Mesenchymal stem cell (in vitro differentiated cells and primary cell): Measurements from ENCODE around the gene ASB10.

ENCODE experiments used
- DNase-seq: peaks from one replicate; pipeline ENCODE4 v3.0.0-alpha.2; 2013
- H2AFZ ChIP-seq: one replicate; pipeline ENCODE4 v1.6.1; 2013; ENCODE audit warnings: low read depth, mild to moderate bottlenecking, control low read depth, inconsistent platforms, low read length, moderate library complexity
- H2AK5ac ChIP-seq: 2 replicates; pipeline ENCODE4 v1.6.1; 2013; ENCODE audit warnings: low read length, moderate library complexity, mild to moderate bottlenecking, inconsistent platforms; ENCODE audit not compliant: severe bottlenecking
- H2BK120ac ChIP-seq: one replicate; pipeline ENCODE4 v1.6.1; 2013; ENCODE audit warnings: low read depth, mild to moderate bottlenecking, inconsistent platforms, low read length, moderate library complexity
- H2BK12ac ChIP-seq, 2 experiments: one replicate each; pipeline ENCODE4 v1.6.1; 2013; ENCODE audit warnings: inconsistent platforms in 2 of 2, low read length in 2 of 2, mild to moderate bottlenecking in 2 of 2, moderate library complexity in 2 of 2, control low read depth in 1 of 2
- H2BK15ac ChIP-seq: one replicate; pipeline ENCODE4 v1.6.1; 2013; ENCODE audit warnings: mild to moderate bottlenecking, low read depth, inconsistent platforms; ENCODE audit not compliant: poor library complexity, severe bottlenecking
- H2BK5ac ChIP-seq: 2 replicates; pipeline ENCODE4 v1.6.1; 2013; ENCODE audit warnings: low read depth, mild to moderate bottlenecking, low read length, control low read depth, inconsistent platforms; ENCODE audit not compliant: poor library complexity, severe bottlenecking
- H3K14ac ChIP-seq, 2 experiments: one replicate each; pipeline ENCODE4 v1.6.1; 2013; ENCODE audit warnings: inconsistent platforms in 2 of 2, low read length in 2 of 2, control low read depth in 1 of 2, mild to moderate bottlenecking in 1 of 2, moderate library complexity in 1 of 2
- H3K18ac ChIP-seq, 2 experiments: one replicate each; pipeline ENCODE4 v1.6.1; 2013; ENCODE audit warnings: inconsistent platforms in 2 of 2, low read length in 2 of 2, control low read depth in 1 of 2, low read depth in 1 of 2, mild to moderate bottlenecking in 1 of 2
- H3K23ac ChIP-seq, 2 experiments: one replicate each; pipeline ENCODE4 v1.6.1; 2013; ENCODE audit warnings: inconsistent platforms in 2 of 2, low read length in 2 of 2, mild to moderate bottlenecking in 2 of 2, moderate library complexity in 2 of 2, control low read depth in 1 of 2
- H3K27ac ChIP-seq: 2 replicates; pipeline ENCODE4 v1.5.1; 2013; ENCODE audit warnings: mild to moderate bottlenecking, moderate library complexity, low read length, control low read depth, inconsistent platforms; ENCODE audit not compliant: poor library complexity, severe bottlenecking
- H3K27me3 ChIP-seq, 2 experiments: 2 replicates each; pipeline versions ENCODE4 v1.6.1 to v1.7.0; 2013; ENCODE audit warnings: low read length in 2 of 2, mild to moderate bottlenecking in 2 of 2, moderate library complexity in 2 of 2, control low read depth in 1 of 2, inconsistent platforms in 1 of 2; ENCODE audit not compliant: control insufficient read depth in 1 of 2, insufficient read depth in 1 of 2
- H3K36me3 ChIP-seq, 2 experiments: 2 replicates each; pipeline versions ENCODE4 v1.6.1 to v1.7.0; 2013; ENCODE audit warnings: low read length in 2 of 2, control low read depth in 1 of 2, inconsistent platforms in 1 of 2, low read depth in 1 of 2, mild to moderate bottlenecking in 1 of 2; ENCODE audit not compliant: insufficient read depth in 2 of 2, control insufficient read depth in 1 of 2
- H3K4ac ChIP-seq, 2 experiments: one replicate each; pipeline ENCODE4 v1.6.1; 2013; ENCODE audit warnings: inconsistent platforms in 2 of 2, low read length in 2 of 2, mild to moderate bottlenecking in 2 of 2, moderate library complexity in 2 of 2, control low read depth in 1 of 2, low read depth in 1 of 2
- H3K4me1 ChIP-seq: 2 replicates; pipeline ENCODE4 v1.6.1; 2013; ENCODE audit warnings: low read depth, low read length, control low read depth; ENCODE audit not compliant: control insufficient read depth, insufficient read depth
- H3K4me2 ChIP-seq: 2 replicates; pipeline ENCODE4 v1.6.1; 2013; ENCODE audit warnings: low read length, mild to moderate bottlenecking, inconsistent platforms; ENCODE audit not compliant: poor library complexity, severe bottlenecking
- H3K4me3 ChIP-seq, 2 experiments: 2 replicates each; pipeline versions ENCODE4 v1.5.1 to v1.7.0; 2013; ENCODE audit warnings: low read length in 2 of 2, mild to moderate bottlenecking in 2 of 2, control low read depth in 1 of 2, low read depth in 1 of 2; ENCODE audit not compliant: insufficient read depth in 1 of 2
- H3K79me1 ChIP-seq: replicated peaks from 2 replicates; pipeline ENCODE4 v1.6.1; 2013; ENCODE audit warnings: mild to moderate bottlenecking, control low read depth, low read length, inconsistent platforms; ENCODE audit not compliant: poor library complexity, severe bottlenecking
- H3K9ac ChIP-seq: 2 replicates; pipeline ENCODE4 v1.7.0; 2013; ENCODE audit warnings: mild to moderate bottlenecking, low read length, moderate library complexity
- H3K9me3 ChIP-seq: 2 replicates; pipeline ENCODE4 v1.7.0; 2013; ENCODE audit warnings: mild to moderate bottlenecking, low read length; ENCODE audit not compliant: control insufficient read depth
- H4K8ac ChIP-seq: one replicate; pipeline ENCODE4 v1.6.1; 2013; ENCODE audit warnings: inconsistent platforms, mild to moderate bottlenecking, low read length, moderate library complexity
- H4K91ac ChIP-seq: one replicate; pipeline ENCODE4 v1.6.1; 2013; ENCODE audit warnings: mild to moderate bottlenecking, low read length, inconsistent platforms
- WGBS: methylation state at CpG from one replicate; pipeline ENCODE4 v1.1.7; 2013; ENCODE audit warnings: mixed read lengths; 5-methylcytosine and 5-hydroxymethylcytosine counted together

The ASB10 gene

DNA sequence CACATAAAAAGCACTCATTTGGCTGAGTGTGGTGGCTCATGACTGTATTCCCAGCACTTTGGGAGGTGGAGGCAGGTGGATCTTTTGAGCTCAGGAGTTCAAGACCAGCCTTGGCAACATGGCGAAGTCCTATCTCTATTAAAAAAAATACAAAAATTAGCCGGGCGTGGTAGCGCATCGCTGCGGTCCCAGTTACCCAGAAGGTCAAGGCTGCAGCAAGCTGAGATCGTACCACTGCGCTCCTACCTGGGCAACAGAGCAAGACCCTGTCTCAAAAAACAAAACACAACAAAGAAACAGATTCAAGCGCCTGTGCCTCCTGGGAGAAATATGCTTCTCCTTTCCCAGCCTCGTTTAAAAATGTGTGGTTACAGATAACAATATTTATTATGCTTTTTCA lies 42.2 kb upstream of the ASB10 start:
- H3K23ac ChIP-seq, result no peak overlapping the region
- no peaks in the 10 kb centered on the region for H3K9me3 ChIP-seq
- H2AK5ac ChIP-seq, result no peak overlapping the region
- H3K4ac ChIP-seq, result no peak overlapping the region
- H2BK15ac ChIP-seq, result no peak overlapping the region
- no peaks in the 10 kb centered on the region for H3K27me3 ChIP-seq
- no peak overlapping the region for H4K8ac ChIP-seq
- H3K14ac ChIP-seq, result no peak overlapping the region
- no peak overlapping the region for H3K18ac ChIP-seq
- H2BK120ac ChIP-seq, result no peak overlapping the region
- no peak overlapping the region for H3K27ac ChIP-seq
- no peak for DNase-seq
- peaks cover 13% of the 10 kb centered on the region for H3K79me1 ChIP-seq
- no peak overlapping the region for H4K91ac ChIP-seq
- peaks cover 17% of the 10 kb centered on the region for H3K4me1 ChIP-seq
- peaks cover 14 to 19% of the 10 kb centered on the region in 2 experiments for H3K36me3 ChIP-seq
- H3K9ac ChIP-seq, result no peak overlapping the region
- H3K4me2 ChIP-seq, result no peak overlapping the region
- H2AFZ ChIP-seq, result no peak overlapping the region
- H3K4me3 ChIP-seq, result no peak overlapping the region
- 97% methylated on average over 8 of the region's 10 CpGs for WGBS
- no peak overlapping the region for H2BK5ac ChIP-seq
- H2BK12ac ChIP-seq, result no peak overlapping the region

DNA sequence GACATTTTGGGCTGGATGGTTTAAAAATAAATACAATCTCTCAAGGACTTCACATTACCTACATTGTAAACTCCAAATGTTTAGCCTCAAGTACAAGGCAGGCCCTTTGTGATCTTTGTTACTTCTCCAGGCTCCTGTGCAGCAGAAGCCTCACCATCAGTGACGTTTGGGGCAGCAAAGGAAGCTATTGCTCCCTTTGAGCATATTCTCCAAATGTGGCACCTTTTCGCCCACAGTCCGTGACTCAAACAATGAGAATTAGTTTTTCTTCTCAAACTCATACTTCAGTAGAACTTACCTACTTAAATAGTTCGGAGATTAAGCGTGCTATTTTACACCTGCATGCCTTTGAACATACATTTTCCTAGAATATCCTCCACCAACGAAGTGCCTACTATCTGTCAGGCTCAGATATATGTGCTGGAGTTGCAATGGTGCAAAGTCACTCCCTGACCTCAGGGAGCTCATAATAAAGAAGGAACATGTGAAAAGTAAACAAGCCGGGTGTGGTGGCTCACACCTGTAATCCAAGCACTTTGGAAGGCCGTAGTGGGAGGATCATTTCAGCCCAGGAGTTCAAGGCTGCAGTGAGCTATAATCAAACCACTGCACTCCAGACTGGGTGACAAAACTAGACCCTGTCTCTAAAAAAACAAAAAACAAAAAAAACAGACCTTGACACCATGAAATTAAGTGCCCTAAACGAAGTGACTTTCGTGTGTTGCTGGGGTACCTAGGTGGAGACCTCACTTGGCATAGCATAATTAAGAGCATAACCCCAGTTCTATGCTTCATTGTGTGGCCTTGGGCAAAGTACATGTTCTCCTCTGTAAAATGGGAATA lies 41.2 kb upstream of the ASB10 start:
- no peak overlapping the region for H2BK5ac ChIP-seq
- peak overlapping the region; percentile 55 for H4K8ac ChIP-seq
- H3K27ac ChIP-seq, result peak overlapping the region; percentile 87
- no peak overlapping the region for H3K14ac ChIP-seq
- H2BK15ac ChIP-seq, result no peak overlapping the region
- H3K4me3 ChIP-seq, result peak overlapping the region in 1 of 2 experiments; percentile 97
- 78% methylated on average over 10 of the region's 10 CpGs for WGBS
- no peaks in the 10 kb centered on the region for H3K9me3 ChIP-seq
- H3K79me1 ChIP-seq, result peaks cover 23% of the 10 kb centered on the region
- no peak for DNase-seq
- H4K91ac ChIP-seq, result no peak overlapping the region
- no peak overlapping the region for H2BK120ac ChIP-seq
- H3K4me2 ChIP-seq, result peak overlapping the region; percentile 83
- H3K23ac ChIP-seq, result no peak overlapping the region
- peaks cover 11% of the 10 kb centered on the region for H3K4me1 ChIP-seq
- H2AFZ ChIP-seq, result no peak overlapping the region
- H2AK5ac ChIP-seq, result no peak overlapping the region
- H3K36me3 ChIP-seq, result peaks cover 17 to 27% of the 10 kb centered on the region in 2 experiments
- H2BK12ac ChIP-seq, result no peak overlapping the region
- peak overlapping the region; percentile 96 for H3K9ac ChIP-seq
- no peaks in the 10 kb centered on the region for H3K27me3 ChIP-seq
- no peak overlapping the region for H3K4ac ChIP-seq
- no peak overlapping the region for H3K18ac ChIP-seq

DNA sequence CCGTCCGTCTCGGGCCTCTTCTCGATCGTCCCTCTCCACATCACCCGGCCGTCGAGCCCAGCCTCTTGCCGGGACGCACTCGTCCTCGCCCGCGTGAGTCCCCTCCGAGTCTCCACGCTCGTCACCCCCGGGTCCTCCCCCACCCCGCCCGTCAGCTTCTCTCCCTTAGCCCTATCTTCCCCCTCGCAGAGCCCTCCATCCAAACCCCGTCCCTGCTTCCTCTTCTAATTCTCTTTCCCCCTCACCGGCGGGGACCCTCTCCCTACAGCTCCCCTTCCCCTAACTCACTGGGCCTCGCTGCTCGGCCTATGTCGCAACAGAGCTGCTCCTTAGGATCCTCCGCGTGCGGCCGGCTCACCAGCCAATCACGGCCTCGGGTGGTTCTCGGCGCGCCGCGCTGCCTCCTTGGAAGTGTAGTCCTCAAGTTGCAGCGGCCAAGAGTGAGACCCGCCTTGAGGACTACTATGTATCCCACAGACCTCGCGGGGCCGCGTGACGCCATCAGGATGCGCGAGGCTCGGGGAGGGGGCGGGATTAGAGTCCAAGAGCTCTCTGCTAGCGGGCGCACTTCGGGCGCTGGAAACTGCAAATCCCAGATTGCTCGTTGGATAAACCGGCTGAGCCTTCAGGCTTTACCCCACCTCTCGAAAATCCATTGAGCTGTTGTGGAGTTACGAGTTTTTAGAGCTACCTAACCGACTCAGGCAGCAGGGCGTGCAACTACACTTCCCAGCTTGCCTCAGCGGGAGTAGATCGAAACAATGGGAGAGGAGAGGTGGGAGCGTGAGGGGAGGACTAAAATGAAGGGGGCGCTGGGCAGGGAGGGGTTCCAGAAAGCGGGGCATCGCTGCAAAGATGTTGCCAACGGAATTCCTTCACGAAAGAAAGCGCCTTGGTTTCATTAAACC lies 40.1 kb upstream of the ASB10 start, which contains the start of gene ABCF2:
ABCF2 (minus strand) TSS at position 331 of the 908 bp plus-strand sequence. CDS start 747 bp downstream, outside the sequence.
- peak within 1 kb of the TSS; percentile 87 for H3K27ac ChIP-seq
- peak within 1 kb of the TSS; percentile 83 for H3K4me2 ChIP-seq
- peak within 1 kb of the TSS; percentile 83 for H2BK120ac ChIP-seq
- peak within 1 kb of the TSS in 1 of 2 experiments; percentile 42 for H3K4ac ChIP-seq
- no peak within 1 kb of the TSS for H2AK5ac ChIP-seq
- H3K9ac ChIP-seq, result peak within 1 kb of the TSS; percentile 96
- no peak within 1 kb of the TSS for H3K14ac ChIP-seq
- peak within 1 kb of the TSS; percentile 74 for H2AFZ ChIP-seq
- peak within 1 kb of the TSS; percentile 64 to 97 for H3K4me3 ChIP-seq
- H3K9me3 ChIP-seq, result no peaks in the 10 kb centered on the region
- DNase-seq, result peak; percentile 99
- under 1% methylated on average over 67 of the region's 68 CpGs for WGBS
- peaks cover 11% of the 10 kb centered on the region for H3K4me1 ChIP-seq
- H2BK5ac ChIP-seq, result no peak within 1 kb of the TSS
- H3K36me3 ChIP-seq, result peaks cover 22 to 38% of the 10 kb centered on the region in 2 experiments
- peak within 1 kb of the TSS; percentile 89 for H2BK15ac ChIP-seq
- no peaks in the 10 kb centered on the region for H3K27me3 ChIP-seq
- H3K23ac ChIP-seq, result no peak within 1 kb of the TSS
- H3K79me1 ChIP-seq, result peaks cover 26% of the 10 kb centered on the region
- H4K8ac ChIP-seq, result peak within 1 kb of the TSS; percentile 92
- peak within 1 kb of the TSS; percentile 67 to 74 for H3K18ac ChIP-seq
- H2BK12ac ChIP-seq, result no peak within 1 kb of the TSS
- H4K91ac ChIP-seq, result peak within 1 kb of the TSS; percentile 65

DNA sequence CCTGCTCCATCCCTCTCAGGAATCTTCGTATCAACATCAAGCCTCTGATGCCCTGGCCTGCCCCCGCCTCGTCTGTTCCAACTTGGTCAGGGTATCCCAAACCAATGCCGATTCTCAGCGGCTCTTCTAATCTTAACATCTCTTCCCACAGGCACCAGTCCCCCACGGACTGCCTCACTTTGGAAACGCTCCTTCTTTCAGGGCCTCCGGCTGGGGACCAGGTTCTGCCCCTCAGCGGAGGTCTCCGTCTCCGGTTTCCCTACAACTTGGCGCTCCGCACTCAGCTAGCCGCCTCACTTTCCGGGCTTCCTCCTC lies 39.5 kb upstream of the ASB10 start:
- H2BK12ac ChIP-seq, result no peak overlapping the region
- H3K18ac ChIP-seq, result peak overlapping the region; percentile 2 to 67
- WGBS, result 3% methylated on average over 15 of the region's 15 CpGs
- H3K9me3 ChIP-seq, result no peaks in the 10 kb centered on the region
- peak overlapping the region; percentile 81 for H3K4me2 ChIP-seq
- H3K79me1 ChIP-seq, result peaks cover 26% of the 10 kb centered on the region
- H3K14ac ChIP-seq, result no peak overlapping the region
- peaks cover 8% of the 10 kb centered on the region for H3K4me1 ChIP-seq
- no peak overlapping the region for H2BK120ac ChIP-seq
- H2AK5ac ChIP-seq, result no peak overlapping the region
- no peak overlapping the region for H3K23ac ChIP-seq
- no peak overlapping the region for H4K8ac ChIP-seq
- H2BK5ac ChIP-seq, result no peak overlapping the region
- no peak overlapping the region for H2AFZ ChIP-seq
- peaks cover 24 to 44% of the 10 kb centered on the region in 2 experiments for H3K36me3 ChIP-seq
- peak overlapping the region; percentile 49 for H2BK15ac ChIP-seq
- no peak overlapping the region for H4K91ac ChIP-seq
- no peak for DNase-seq
- peak overlapping the region; percentile 96 for H3K9ac ChIP-seq
- peak overlapping the region; percentile 64 to 97 for H3K4me3 ChIP-seq
- no peaks in the 10 kb centered on the region for H3K27me3 ChIP-seq
- H3K4ac ChIP-seq, result peak overlapping the region in 1 of 2 experiments; percentile 24
- no peak overlapping the region for H3K27ac ChIP-seq
